Eye (tissue), 1 donor: ENCODE data around the gene LCN1.
"Not testable (repeated sequence)": the region's sequence is repeated elsewhere in the genome, so short reads cannot be mapped to it uniquely, and the experiment has no call there.

Source experiments
- DNase-seq: peaks from one replicate; pipeline ENCODE4 v3.0.0-alpha.2; 2015

The LCN1 gene

DNA sequence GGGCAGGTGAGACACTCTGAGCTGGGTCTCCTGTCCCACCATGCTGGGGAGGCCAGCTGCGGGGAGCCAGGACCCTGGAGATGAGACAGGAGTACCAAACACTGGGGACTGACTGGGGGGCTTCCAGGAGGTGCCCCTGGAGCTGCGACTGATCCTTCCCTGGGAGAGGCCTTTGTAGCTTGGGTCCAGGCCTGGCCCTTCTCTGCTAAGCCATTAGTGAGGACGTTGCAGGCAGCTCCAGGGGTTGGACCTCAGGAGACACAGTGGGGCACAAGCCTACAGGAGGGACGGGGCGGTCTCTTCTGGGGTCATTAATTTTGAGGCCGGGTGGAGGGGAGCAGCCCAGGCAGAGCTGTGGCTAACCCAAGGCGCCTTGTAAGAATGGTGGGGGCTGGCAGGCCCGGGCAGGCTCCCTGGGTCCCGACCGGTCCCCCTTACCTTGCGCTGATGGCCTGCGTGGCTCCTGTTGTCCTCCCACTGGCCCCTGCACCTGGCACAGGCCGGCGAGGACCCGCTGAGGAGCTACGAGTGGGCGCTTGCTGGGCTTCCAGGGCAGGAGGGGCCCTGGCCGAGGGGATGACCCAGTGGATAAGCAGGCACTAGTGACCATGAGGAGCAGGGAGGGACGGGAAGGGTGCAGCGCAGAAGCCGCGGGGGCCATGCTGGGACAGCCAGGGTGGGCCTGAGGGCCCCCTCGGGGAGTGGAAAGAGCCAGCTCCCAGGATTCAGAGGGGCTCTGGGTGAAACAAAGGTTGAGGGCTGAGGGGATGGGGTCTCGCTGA lies 15.6 kb upstream of the LCN1 start:
- no peak for DNase-seq

DNA sequence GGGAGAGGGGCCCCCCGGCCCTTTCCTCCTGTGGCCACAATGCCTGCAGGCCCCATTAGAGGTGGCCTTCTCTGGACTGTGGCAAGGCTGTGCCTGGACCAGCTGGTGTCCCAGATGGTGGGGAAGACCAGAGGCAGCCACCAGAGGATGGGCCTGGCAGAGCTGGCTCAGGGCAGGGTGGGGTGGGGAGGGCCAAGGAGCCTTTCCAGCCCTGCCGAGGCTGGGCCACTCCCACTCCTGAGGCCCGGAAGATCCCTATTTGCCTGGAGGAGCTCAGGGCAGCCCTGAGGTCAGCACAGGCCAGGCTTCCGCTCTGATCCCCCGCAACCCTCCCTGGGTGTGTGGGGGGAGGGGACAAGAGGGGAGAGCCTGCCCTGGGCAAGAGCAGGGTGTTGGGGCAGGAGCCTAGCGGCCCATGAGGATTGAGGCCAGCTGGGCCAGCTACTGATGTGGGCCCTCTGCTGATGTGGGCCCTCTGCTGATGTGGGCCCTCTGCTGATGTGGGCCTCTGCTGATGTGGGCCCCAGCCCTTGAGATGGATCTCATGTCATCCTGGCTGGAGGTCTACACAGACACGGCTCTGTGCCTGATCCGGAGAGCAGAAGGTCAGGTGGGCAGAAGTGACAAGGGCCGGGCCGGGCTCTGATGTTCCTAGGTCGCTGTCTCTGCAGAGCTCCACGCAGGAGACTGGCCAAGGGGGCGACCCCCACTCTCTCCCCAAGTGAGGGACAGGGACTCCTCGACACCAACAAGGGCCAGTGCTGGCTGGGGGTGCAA lies 14.7 kb upstream of the LCN1 start:
- DNase-seq: peak; percentile 45

DNA sequence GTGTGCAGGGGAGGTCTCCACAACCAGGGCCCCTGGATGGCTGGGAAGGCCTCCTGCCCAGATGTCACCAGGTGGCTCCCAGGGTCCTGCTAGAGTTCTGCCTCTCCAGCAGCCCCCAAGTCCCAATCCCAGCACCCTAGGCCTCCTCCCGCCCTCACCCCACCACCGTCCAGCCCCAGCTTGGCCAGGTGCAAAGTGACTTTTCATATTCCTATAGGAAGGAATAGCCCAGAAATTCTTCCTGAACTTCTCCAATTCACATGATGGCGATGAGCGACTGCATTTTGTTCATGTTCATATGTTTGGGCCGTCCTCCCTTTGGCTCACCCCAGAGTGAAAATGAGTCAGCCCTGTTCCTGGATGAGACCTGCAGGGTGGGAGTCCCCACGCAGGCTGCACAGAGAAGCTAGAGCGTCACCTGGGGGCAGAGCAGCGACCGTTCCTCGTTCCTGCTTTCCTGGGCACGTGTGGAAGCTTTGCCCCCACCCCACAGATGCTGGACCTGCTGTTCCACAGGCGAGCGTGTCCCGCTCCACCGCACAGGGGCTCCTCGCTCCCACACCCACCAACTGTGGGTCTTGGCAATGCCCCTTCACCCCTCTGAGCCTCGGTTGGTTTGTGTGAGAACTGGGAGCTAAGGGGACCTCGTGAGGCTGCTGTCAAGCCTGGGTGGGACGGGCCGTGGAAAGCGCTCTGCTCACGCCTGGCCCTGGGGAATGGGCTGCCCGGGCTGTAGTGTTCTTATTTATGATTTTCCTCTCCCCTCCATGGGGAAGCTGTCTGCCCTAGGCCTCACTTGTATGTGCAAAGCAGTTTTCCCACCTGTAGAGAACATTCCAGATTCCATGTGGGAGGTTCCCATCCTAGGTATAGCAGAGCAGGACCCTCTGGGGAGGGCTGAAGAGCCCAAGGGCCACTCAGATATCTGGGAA lies 13.9 kb upstream of the LCN1 start:
- no peak for DNase-seq

DNA sequence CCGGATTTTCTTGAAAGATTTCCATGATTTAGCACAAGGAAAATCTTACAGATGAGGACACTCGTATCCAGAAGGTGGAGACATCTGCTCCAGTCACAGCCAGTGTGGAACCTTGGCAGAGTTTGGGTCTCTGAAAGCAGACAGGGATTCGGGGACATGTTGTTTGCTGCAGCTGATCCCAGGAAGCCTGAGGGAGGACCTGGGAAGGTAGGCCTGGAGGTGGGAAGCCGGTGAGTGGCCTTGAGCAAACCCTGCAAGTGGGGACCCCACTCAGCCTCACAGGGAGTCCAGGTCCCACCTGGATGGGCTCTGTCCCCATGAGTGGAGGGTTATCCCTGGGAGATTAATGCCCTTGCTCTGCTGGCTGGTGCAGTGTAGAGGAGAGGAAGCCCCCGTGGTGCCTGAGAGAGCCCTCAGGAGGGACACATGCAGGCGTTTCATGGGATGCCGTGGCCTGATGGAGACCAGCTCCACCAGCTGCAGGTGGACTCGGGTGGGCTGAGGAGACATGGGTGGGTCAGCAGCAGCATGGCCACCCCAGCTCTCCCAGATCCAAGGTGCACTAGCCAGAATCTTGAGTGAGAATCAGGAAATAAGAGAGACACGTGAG lies 12.9 kb upstream of the LCN1 start:
- no peak for DNase-seq

DNA sequence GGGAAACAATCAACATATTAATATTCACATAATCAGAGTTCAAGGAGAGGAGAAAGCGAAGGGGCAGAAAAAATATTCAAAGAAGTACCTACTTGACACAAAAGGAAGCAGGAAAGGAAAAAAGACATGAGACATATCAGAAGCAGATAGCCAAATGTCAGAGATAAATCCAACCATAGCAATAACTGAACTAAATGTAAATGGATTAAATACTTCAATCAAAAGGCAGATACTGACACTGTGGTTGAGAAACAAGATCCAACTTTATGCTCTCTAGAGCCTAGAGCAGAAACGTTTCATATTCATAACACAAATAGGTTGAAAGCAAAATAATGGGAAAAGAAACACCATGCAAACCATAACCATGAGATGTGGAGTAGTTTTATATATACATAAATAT lies 11.8 kb upstream of the LCN1 start:
- no peak for DNase-seq

DNA sequence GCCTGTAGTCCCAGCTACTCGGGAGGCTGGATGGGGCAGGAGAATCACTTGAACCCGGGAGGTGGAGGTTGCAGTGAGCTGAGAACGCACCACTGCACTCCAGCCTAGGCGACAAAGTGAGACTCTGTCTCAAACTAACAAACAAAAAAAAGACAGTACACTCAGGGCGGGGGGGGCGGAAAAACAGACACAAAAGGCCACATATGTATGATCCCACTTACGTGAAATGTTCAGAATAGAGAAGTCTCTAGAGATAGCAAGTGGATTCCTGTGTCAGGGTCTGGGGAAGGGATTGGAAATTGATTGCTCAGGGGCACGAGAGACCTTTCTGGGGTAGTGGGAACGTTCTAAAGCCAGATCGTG lies 9.0 kb upstream of the LCN1 start:
- no peak for DNase-seq

DNA sequence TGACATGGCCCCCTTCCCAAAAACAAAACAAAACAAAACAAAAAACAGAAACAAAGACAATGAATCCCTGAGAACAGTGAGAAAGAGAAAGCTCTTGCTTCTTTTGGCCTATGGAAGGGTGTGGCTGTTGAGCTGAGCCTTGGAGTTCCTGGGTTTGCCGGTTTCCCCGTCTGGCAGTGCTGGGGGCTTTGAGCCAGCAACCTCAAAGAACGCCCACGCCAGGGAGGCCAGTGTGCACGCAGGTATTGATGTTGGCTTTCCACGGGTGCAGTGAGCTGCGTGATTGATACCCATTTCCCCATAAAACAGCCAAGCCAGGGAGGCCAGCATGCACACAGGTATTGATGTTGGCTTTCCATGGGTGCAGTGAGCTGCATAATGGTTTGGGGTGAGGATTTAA lies 8.3 kb upstream of the LCN1 start:
- no peak for DNase-seq

DNA sequence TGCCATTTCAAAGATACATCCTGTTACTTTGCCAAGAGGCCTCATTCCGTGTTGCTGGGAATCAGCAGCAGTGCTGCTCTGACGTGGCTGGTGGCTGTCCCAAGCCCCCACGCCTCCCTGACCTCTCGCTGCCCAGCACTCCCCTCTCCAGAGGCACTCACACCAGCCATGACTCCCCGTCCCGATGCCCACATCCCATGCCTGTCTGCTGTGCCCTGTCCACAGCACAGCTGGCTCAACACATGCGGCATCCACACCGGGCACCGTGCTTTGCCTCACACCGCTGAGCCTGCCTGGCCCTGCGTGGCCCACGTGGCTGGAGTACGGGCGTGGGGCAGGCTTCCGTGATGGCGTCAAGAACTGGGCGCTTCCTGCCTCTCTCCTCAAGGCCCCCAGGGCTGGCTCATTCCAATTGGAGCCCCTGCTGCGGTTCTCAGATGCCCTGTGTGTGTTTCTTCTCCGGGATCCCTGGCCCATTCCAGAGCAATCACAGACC lies 7.8 kb upstream of the LCN1 start:
- DNase-seq: no peak

DNA sequence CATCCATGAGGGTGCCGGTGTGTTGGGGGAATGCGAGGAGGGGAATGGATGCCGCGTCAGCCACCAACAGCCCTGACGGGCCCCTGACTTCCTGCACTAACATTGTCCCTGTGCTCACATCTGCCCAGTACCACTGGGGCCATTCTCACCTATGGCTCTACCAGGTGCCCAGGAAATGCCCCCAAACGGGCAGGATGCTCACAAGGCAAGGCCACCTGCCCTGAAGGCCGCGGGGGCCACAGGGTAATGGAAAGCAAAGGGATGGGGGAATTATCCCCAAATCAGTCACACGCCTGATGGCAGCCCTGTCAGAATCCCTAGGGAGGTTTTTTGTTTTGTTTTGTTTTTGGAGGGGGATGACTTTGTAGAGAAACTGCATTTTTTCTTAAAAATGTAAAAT lies 7.3 kb upstream of the LCN1 start:
- not testable (repeated sequence) for DNase-seq

DNA sequence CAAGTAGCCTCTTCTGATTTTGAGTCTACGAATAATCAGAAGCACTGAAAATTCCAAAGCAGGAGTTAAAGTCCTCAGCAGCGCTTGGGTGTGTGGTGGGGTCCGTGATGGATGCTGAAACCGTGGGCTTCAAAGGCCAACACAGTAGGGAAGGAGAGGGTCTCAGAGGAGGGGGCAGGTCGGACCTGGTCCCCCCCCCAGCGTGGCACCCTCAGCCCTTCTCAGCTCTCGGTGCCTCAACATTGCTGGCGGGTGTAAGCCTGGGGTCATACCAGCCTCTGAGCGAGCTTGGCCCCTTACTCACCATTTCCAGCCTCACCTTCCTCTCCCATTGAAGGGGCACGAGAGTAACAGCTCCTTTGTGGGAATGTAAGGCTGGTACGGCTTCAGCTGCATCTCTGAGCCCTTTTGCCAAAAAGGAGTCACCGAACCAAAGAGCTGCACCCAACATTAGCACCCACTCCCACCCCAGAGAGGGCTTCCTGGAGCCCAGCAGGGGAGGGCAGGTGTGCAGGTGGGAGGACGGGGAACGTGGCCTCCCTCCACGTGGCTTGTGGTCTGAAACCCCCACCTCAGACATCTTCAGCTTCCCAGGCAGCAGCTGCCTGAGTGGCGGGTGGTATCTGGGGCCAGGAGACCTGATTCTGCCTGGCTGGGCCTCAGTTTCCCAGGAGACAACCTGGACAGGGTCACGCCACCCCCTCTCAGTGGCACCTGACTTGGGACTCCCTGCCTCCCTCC lies 6.7 kb upstream of the LCN1 start:
- no peak for DNase-seq

DNA sequence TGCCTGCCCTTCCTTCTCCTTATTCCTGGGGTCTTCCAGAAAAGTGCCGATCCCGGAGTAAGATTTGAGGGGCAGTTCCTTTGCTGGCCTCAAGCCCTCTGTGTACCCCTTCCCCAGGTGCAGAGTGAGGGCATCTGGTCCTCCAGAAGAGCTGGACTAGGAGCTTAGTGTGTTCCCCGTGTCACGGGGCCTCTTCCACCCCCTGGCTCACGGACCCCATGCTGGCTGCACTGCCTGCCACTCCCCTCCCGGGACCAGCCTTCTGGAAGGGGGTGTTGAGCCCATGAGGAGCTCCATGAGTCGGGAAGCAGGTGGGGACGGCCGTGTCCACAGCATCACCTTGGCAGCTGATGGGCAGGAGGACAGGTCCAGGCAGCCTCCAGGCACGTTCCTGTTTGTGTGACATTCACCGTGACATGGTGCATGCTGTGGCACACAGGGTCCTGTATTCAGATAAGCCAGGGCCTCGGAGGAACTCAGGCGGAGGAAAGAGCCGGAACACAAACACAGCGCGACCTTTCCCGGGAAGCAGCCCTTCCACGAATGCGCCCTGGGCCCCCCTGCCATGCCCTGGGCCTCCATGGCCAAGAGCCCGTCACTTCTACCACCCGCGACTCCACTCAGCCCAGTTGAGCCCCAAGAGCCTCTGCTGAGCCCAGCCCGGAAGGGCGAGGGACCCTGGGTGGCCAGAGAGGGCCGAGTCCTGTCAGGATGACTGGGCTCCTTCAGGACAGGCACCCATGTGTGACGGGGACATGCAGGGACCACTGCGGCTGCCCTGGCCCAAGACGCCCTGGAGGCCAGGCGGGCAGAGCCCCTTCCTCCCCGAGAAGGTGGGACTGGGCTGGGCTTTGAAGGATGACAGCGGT lies 5.9 kb upstream of the LCN1 start:
- DNase-seq: no peak

DNA sequence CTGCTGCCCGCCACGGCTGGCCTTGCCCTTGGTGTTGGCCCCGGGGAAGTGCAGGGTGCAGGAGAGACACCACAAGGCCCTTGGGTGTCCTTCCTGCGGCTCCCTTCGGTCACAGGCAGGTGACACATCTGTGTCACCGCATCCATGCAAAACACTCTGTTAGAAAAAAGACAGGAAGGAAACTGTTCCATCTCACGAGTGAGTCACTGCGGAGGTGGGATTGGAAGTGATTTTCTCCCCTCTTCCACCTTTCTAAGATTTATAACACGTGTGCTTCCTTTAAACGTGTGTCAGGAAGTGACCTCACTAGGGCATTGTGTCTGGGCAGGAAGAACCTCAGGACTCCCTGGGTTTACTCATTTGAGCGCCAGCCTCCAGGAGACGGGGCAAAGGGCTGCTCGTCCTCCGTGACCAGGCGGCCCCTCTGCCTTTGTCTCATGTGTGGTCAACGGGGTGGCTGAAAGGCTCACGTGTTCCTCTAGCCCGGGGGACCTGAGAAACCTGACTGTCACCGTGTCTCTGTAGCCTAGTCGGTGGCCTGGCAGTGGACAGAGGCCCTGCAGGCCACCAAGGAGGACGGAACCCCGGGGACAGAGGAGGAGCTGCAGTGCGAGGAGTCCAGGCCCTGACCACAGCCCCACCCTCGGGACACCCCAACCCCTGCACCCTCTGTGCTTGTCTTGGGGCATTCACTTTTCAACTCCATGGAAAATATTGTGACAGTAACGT lies 4.9 kb upstream of the LCN1 start:
- no peak for DNase-seq

DNA sequence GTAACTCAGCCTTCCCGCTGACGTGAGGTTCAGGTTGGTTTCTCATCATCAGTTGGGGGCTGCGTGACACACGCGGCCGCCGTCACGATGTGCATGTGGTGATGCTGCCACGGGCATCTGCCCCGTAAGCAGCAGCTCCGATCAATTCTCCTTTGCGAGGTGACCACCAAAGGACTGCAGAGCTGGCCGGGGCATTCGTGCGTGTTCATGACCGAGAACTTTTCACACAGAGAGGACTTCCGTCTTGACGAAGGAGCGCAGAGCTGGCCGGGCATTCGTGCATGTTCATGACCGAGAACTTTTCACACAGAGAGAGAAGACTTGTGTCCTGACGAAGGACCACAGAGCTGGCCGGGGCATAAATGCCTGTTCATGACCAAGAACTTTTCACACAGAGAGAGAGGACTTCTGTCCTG lies 3.8 kb upstream of the LCN1 start:
- DNase-seq: no peak

DNA sequence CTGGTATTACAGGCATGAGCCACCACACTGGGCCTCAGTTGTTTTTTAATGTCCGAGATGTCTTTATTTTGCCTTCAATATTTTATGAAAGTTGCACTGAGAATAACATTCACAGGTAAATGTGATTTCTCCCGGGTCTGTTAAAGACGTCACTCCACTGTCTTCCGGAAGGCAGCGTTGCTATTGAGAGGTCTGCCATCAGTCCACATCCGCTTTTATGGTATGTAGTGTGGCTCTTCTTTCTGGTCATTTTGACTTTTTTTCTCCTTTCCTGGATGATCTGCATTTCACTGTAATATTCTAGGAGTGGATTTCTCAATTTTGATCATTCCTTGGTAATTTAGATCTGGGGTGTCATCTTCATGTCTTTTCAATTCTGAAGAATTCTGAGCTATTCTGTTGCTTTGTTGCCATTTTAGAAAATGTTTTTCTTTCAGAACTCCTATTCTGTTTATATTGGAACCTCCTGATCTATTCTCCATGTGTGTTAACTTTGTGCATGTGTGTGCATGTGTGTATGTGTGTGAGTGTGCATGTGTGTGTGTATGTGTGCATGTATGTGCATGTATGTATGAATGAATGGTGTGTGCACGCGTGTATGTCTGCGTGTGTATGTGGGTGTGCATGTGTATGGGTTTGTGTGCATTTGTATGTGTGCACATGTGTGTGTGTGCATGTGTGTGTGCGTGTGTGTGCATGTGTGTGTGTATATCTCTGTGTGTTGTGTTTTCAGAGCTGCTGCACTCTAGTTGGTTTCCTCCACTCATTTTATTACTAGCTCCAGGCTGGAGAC lies 1.9 kb upstream of the LCN1 start:
- no peak for DNase-seq

DNA sequence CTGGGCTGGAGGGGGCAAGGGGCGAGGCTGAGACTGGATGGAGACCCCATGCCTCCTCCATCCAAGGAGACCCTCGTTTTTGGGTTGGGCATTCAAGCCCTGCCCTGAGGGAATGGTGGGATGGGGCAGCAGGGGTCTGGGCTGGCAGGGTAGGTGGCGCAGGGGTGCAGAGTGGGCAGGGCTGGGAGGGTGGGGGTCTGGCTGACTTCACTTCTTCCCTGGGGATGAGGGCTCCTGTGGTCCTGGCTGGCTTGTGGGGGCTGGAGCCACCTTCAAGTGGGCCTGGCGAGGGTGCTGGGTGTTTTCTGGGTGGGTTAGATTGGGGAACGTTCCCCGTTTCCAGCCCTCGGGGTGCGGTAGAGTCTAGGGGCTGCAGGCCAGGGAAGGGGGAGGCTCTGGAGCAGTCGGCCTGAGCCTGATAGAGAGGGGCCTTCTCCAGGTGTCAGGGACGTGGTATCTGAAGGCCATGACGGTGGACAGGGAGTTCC lies 412 bp downstream of the LCN1 start:
- DNase-seq: no peak

DNA sequence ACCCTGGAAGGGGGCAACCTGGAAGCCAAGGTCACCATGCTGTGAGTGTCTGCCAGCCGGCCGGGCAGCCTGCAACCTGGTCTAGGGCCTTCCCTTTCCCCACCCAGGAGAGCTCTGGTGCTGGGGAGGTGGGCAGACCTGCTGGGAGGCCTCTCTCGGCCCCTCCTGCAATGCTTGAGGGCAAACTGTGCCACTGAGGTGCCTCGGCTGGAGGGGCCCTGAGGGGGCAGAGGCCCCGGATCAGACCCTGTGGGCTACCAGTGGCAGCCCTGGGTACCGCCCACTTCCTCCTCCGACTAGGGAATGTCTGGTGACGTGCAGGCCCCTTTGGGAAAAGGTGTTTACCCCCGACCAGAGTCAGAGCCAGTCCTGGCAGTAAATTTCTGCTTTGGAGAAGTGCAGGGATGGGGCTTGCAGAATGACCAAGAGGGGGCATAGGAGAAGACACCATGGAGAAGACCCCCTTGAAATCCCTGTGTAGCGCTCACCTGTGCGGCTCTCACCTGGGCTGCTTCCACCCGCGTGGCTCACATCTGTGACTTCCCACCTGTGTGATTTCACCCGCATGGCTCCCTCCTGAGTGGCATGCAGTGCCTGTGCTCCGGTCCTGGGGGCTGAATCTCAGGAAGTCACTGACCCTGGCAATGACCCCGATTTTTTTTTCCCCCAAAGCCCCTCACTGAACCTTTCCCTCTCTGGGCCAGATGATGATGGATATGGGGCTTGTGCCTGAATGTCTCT lies 1.1 kb downstream of the LCN1 start:
- no peak for DNase-seq

DNA sequence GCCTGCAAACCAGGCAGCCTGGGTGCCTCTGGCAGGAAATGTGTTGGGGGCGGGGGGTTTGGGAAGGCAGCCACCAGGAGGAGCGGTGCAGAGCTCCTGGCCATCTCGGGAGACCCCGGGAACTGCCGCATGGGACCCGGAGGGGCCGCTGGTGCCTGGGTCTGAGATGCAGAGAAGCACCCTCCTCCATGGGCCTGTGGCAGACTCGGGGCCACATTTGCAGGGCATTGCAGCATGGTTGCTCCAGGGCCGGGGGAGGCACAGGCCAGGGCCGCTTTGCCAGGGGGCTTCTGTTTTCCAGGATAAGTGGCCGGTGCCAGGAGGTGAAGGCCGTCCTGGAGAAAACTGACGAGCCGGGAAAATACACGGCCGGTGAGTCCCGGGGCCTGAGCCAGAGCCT lies 1.7 kb downstream of the LCN1 start:
- DNase-seq: no peak

DNA sequence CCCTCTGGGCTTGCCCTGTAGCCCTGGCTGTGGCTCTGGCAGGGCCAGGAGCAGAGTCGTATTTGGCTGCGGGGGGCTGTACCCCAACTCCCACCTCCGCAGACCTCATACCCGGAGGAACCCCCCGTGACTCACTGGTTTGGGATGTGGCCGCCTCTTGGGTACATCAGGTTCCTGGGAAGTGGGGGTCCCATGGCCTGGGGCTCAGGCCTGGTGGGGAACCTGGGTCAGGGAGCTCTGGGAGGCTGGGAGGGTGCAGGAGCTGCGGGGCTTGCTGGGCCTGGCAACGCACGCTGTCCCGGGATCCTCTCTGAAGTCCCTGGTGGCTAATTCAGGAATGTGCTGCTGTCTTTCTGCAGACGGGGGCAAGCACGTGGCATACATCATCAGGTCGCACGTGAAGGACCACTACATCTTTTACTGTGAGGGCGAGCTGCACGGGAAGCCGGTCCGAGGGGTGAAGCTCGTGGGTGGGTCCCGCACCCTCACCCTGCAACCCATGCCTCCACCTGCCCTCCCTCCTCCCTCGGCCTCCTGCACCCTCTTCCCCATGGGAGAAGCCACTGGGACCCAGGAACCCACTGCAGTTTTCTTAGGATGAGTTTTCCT lies 2.4 kb downstream of the LCN1 start:
- DNase-seq: no peak
